Measurements from ENCODE around the gene C19orf12. TPM values are rescaled to one million over a fixed set of nuclear protein-coding genes. Genes with fewer than 3 reads are reported as not detected.

C19orf12 gene
- total and polyA plus RNA-seq, 3 donors from 2014 or later: 20.8 to 40.5 (median 28.8) TPM

DNA sequence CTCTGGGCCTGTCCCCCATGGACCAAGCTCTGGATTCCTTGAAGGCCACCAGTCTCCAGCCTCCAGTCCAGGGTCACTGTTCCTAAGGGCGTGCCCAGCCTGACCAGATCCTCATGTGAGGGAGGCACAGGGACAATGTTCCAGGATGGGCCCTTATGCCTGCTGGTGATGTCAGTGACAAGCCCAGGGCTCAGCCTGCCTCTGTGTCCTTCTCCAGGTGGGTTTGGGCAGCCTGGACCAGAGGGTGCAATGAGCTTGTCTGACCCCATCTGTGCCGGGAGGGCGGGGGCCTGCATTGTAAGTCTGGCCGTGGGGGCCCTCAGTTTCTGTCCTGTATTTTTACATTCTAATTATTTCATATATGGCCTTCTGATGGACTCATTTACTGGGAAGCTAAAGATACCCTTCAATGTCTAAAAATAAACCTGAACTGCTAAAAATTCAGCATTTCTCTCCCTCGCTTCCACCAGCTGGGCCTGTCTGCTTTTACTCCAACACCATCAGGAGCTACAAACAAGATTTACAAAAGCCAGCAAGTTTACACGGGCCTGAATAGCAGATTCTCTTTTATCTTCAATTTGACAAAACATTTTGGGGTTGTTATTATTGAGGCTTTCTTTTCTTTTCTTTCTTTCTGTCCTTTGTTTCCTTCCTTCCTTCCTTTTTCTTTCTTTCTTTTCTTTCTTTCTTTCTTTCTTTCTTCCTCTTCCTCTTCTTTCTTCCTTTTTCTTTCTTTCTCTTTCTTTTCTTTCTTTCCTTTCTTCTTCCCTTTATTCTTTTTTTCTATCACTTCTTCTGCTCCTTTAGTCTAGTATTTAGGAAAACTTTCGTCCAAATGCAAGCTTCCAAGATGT lies 34.2 kb upstream of the C19orf12 start:
- Histone ChIP-seq H3K9me3 (no peaks in the 10 kb centered on the region), H3K27me3 (no peaks in the 10 kb centered on the region), H3K36me3 (ENCODE audit: low read depth, missing control alignments) (no peaks in the 10 kb centered on the region), H3K4me1 (no peaks in the 10 kb centered on the region), H3K4me3 (no peak overlapping the region), H3K27ac (no peak overlapping the region)
- no peak for TF ChIP-seq POLR2A (IDR thresholded peaks at IDR 0.05)
- TF ChIP-seq, protein P1, sequence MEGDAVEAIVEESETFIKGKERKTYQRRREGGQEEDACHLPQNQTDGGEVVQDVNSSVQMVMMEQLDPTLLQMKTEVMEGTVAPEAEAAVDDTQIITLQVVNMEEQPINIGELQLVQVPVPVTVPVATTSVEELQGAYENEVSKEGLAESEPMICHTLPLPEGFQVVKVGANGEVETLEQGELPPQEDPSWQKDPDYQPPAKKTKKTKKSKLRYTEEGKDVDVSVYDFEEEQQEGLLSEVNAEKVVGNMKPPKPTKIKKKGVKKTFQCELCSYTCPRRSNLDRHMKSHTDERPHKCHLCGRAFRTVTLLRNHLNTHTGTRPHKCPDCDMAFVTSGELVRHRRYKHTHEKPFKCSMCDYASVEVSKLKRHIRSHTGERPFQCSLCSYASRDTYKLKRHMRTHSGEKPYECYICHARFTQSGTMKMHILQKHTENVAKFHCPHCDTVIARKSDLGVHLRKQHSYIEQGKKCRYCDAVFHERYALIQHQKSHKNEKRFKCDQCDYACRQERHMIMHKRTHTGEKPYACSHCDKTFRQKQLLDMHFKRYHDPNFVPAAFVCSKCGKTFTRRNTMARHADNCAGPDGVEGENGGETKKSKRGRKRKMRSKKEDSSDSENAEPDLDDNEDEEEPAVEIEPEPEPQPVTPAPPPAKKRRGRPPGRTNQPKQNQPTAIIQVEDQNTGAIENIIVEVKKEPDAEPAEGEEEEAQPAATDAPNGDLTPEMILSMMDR (IDR thresholded peaks at IDR 0.05): no peak
- 83 to 85% methylated on average over 7 of the region's 7 CpGs for WGBS, 2 donors
- DNase-seq: no peak
- intact Hi-C loops (cut with DNase I; ENCODE audit: low total_unique reads): no loop called here

DNA sequence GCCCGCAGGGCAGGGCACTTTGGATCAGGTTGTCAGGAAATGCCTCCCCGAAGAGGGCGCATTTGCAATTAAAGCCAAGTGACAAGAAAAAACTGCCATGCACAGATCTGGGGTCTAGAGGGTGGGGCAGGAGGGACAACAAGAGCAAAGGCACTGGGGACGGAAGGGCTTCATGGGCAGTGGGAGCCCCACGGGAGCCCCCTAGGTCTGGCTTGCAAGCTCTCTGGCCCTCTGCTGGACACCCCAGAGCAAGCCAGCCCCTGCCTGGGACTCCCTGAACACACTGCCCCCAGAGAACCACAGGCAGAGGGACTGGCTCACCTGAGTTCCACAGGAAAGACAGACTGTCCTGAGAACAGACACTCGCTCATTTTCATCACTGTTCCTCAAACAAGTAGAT lies 30.2 kb upstream of the C19orf12 start:
- TF ChIP-seq POLR2A (IDR thresholded peaks at IDR 0.05): no peak
- TF ChIP-seq, protein P1 (IDR thresholded peaks at IDR 0.05): no peak
- DNase-seq: no peak
- no peaks in the 10 kb centered on the region for H3K27me3 ChIP-seq
- H3K9me3 ChIP-seq: no peaks in the 10 kb centered on the region
- intact Hi-C loops (cut with DNase I; ENCODE audit: low total_unique reads): no loop called here
- no peaks in the 10 kb centered on the region for H3K4me1 ChIP-seq
- WGBS, 2 donors: 76 to 84% methylated on average over 6 of the region's 6 CpGs
- H3K27ac ChIP-seq: no peak overlapping the region
- no peaks in the 10 kb centered on the region for H3K36me3 ChIP-seq (ENCODE audit: low read depth, missing control alignments)
- H3K4me3 ChIP-seq: no peak overlapping the region

DNA sequence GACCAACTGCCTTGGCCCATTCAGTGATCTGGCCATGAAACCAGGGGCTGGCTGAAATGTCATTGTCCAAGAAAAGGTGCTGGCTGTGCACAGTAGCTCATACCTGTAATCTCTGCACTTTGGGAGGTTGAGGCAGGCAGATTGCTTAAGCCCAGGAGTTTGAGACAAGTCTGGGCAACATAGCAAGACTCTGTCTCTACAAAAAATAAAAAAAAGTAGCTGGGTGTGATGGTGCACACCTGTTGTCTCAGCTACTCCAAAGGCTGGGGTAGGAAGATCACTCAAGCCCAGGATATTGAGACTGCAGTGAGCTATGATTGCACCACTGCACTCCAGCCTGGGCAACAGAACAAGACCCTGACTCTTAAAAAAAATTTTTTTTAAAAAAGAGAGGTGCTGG lies 28.6 kb upstream of the C19orf12 start:
- Histone ChIP-seq H3K27me3 (no peaks in the 10 kb centered on the region), H3K4me3 (no peak overlapping the region), H3K36me3 (ENCODE audit: low read depth, missing control alignments) (no peaks in the 10 kb centered on the region), H3K9me3 (no peaks in the 10 kb centered on the region), H3K4me1 (no peaks in the 10 kb centered on the region), H3K27ac (no peak overlapping the region)
- intact Hi-C loops (cut with DNase I; ENCODE audit: low total_unique reads): no loop called here
- TF ChIP-seq POLR2A (IDR thresholded peaks at IDR 0.05): no peak
- TF ChIP-seq, protein P1 (IDR thresholded peaks at IDR 0.05): no peak
- no peak for DNase-seq

DNA sequence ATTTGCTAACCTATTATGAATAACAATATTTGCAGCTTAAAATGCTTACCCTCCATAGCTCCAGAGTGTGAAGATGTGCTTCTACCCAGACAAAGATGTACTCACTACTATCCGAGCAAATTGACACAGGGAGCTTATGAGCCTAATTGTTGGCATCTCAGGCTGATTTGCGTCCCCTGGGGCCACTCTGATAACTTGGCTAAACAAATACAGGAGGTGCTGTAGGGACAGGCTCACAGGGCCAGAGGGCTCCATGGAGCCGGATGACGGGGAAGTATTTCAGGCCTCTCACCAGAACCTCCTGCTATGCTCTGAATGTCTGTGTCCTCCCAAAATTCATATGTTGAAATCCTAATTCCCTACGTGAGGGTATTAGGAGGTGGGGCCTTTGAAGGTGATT lies 26.7 kb upstream of the C19orf12 start:
- Histone ChIP-seq H3K27ac (no peak overlapping the region), H3K9me3 (no peaks in the 10 kb centered on the region), H3K36me3 (ENCODE audit: low read depth, missing control alignments) (no peaks in the 10 kb centered on the region), H3K27me3 (no peaks in the 10 kb centered on the region), H3K4me3 (no peak overlapping the region), H3K4me1 (no peaks in the 10 kb centered on the region)
- intact Hi-C loops (cut with DNase I; ENCODE audit: low total_unique reads): no loop called here
- 80 to 81% methylated on average over 5 of the region's 5 CpGs for WGBS, 2 donors
- TF ChIP-seq, protein P1 (IDR thresholded peaks at IDR 0.05): no peak
- TF ChIP-seq POLR2A (IDR thresholded peaks at IDR 0.05): no peak
- no peak for DNase-seq

DNA sequence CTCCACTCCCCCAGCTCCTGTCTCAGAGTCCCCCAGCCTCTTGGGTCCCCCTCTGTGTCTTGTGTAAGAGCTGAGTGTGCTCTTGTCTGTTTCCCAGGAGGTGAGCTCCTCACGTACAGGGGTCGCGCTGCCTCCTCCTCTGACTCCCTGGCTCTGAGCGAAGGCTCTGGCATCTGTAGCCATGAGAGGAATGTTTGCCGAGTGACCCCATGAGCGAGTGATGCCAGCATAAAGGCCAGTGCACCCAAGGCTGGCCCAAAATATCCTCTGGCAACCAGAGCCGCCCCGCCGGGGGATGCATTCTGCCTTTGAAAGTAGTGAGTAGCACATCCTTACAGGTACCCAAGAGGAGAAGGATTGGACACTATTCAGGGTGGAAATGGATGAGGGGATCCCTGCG lies 26.2 kb upstream of the C19orf12 start:
- Histone ChIP-seq H3K4me1 (no peaks in the 10 kb centered on the region), H3K36me3 (ENCODE audit: low read depth, missing control alignments) (no peaks in the 10 kb centered on the region), H3K9me3 (no peaks in the 10 kb centered on the region), H3K27ac (no peak overlapping the region), H3K27me3 (no peaks in the 10 kb centered on the region), H3K4me3 (no peak overlapping the region)
- 88 to 90% methylated on average over 7 to 10 of the region's 10 CpGs for WGBS, 2 donors
- intact Hi-C loops (cut with DNase I; ENCODE audit: low total_unique reads): no loop called here
- DNase-seq: no peak
- no peak for TF ChIP-seq POLR2A (IDR thresholded peaks at IDR 0.05)

Data from testis (tissue), 3 donors.